Chondrocyte (in vitro differentiated cells): ENCODE data around the gene SEC14L3. TPM values are rescaled to one million over a fixed set of nuclear protein-coding genes. Genes with fewer than 3 reads are reported as not detected.

Experiments
- DNase-seq: peaks from one replicate; pipeline ENCODE4 v3.0.0; 2021; ENCODE audit warnings: mixed read lengths, low spot score
- H3K27ac Mint-ChIP-seq: one replicate; pipeline ENCODE4 v1.8.0; 2021; ENCODE audit warnings: mild to moderate bottlenecking, moderate library complexity, mixed read lengths; ENCODE audit not compliant: unreplicated experiment
- H3K27me3 Mint-ChIP-seq: 2 replicates; pipeline ENCODE4 v1.8.0; 2021; ENCODE audit warnings: low read depth, mixed read lengths
- H3K36me3 Mint-ChIP-seq: 2 replicates; pipeline ENCODE4 v1.8.0; 2021; ENCODE audit warnings: low read depth, mixed read lengths
- H3K4me1 Mint-ChIP-seq: 2 replicates; pipeline ENCODE4 v1.8.0; 2021; ENCODE audit warnings: low read depth, mild to moderate bottlenecking, mixed read lengths
- H3K4me3 Mint-ChIP-seq: one replicate; pipeline ENCODE4 v1.8.0; 2021; ENCODE audit warnings: mild to moderate bottlenecking, moderate library complexity, mixed read lengths; ENCODE audit not compliant: unreplicated experiment
- H3K9me3 Mint-ChIP-seq: 2 replicates; pipeline ENCODE4 v1.8.0; 2021; ENCODE audit warnings: low read depth, mixed read lengths
- total RNA-seq: library from RNA; stranded (reverse); gene quantifications from 3 replicates; pipeline ENCODE4 v1.2.1, GENCODE V29; 2021
- TF ChIP-seq, protein P1 (sequence below): fragments of 200-600 bp; sonication (generic); IDR thresholded peaks from 2 replicates; pipeline ENCODE4 v1.5.0; 2021; ENCODE audit warnings: antibody characterized with exemption, mild to moderate bottlenecking, moderate library complexity

Gene SEC14L3
- total RNA-seq, 1 donor from 2014 or later = not detected

- Mint-ChIP-seq H3K27ac (no peak overlapping the region), H3K27me3 (no peaks in the 10 kb centered on the region), H3K36me3 (peaks cover 1% of the 10 kb centered on the region), H3K4me1 (no peaks in the 10 kb centered on the region), H3K4me3 (no peak overlapping the region), H3K9me3 (no peaks in the 10 kb centered on the region)
- TF ChIP-seq, protein P1, sequence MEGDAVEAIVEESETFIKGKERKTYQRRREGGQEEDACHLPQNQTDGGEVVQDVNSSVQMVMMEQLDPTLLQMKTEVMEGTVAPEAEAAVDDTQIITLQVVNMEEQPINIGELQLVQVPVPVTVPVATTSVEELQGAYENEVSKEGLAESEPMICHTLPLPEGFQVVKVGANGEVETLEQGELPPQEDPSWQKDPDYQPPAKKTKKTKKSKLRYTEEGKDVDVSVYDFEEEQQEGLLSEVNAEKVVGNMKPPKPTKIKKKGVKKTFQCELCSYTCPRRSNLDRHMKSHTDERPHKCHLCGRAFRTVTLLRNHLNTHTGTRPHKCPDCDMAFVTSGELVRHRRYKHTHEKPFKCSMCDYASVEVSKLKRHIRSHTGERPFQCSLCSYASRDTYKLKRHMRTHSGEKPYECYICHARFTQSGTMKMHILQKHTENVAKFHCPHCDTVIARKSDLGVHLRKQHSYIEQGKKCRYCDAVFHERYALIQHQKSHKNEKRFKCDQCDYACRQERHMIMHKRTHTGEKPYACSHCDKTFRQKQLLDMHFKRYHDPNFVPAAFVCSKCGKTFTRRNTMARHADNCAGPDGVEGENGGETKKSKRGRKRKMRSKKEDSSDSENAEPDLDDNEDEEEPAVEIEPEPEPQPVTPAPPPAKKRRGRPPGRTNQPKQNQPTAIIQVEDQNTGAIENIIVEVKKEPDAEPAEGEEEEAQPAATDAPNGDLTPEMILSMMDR = no peak
- DNase-seq = no peak
These were observed 38.6 kb downstream of the SEC14L3 start for GRCh38 chr22:30433227-30433626.

DNA sequence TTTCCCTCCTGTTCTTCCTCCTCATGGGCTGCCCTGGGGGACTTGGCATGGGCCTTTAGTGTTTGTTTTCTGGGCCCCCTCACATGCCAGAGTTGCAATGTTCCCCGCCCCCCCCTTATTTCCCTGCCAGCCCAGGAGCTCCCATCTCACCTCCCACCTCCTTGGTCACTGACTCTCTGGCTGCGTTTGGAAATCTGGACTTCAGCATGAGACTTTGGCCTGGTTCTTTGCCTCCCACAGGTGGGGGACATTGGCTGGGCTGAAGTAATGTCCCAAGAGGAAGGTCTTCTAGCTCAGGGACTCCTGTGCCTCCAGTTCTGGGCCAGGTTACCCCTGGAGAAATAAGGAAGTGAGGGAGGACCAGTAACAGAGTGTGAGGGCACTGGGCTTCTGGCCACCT lies 39.3 kb downstream of the SEC14L3 start:
- TF ChIP-seq, protein P1 = no peak

DNA sequence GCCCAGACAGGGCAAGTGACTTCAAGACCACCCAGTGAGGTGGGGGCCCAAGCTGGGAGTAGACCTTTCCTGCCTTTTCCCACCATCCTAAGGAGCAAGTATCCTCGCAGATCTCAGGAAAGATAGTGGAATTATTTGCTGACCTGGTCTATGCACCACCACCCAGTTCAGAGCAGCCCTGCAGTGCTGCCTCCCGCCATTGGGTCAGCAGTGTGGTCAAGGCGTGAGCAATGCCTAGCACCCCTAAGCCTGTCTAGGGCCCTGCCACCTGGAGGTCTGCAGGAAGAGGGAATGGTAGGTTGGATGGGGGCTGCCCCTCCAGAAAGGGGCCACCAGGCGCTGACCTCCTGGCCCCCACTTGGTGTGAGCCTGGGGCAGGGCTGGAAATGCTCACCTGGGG lies 39.7 kb downstream of the SEC14L3 start:
- H3K4me1 Mint-ChIP-seq = peaks cover 3% of the 10 kb centered on the region
- H3K27me3 Mint-ChIP-seq = no peaks in the 10 kb centered on the region
- peaks cover 1% of the 10 kb centered on the region for H3K36me3 Mint-ChIP-seq
- TF ChIP-seq, protein P1 = no peak
- no peak overlapping the region for H3K4me3 Mint-ChIP-seq
- DNase-seq = peak; percentile 64
- no peak overlapping the region for H3K27ac Mint-ChIP-seq
- H3K9me3 Mint-ChIP-seq = no peaks in the 10 kb centered on the region

More for the DNA sequence above, 39.3 kb downstream of the SEC14L3 start:
- Mint-ChIP-seq H3K27ac (no peak overlapping the region), H3K36me3 (peaks cover 1% of the 10 kb centered on the region), H3K27me3 (no peaks in the 10 kb centered on the region), H3K4me3 (no peak overlapping the region), H3K4me1 (no peaks in the 10 kb centered on the region), H3K9me3 (no peaks in the 10 kb centered on the region)
- no peak for DNase-seq

GRCh38 chr22:30430933-30431332 lies 40.9 kb downstream of the SEC14L3 start:
- Mint-ChIP-seq H3K27ac (no peak overlapping the region), H3K27me3 (no peaks in the 10 kb centered on the region), H3K4me3 (no peak overlapping the region), H3K9me3 (no peaks in the 10 kb centered on the region), H3K36me3 (peaks cover 1% of the 10 kb centered on the region), H3K4me1 (peaks cover 15% of the 10 kb centered on the region)
- DNase-seq = peak; percentile 73
- TF ChIP-seq, protein P1 = no peak

DNA sequence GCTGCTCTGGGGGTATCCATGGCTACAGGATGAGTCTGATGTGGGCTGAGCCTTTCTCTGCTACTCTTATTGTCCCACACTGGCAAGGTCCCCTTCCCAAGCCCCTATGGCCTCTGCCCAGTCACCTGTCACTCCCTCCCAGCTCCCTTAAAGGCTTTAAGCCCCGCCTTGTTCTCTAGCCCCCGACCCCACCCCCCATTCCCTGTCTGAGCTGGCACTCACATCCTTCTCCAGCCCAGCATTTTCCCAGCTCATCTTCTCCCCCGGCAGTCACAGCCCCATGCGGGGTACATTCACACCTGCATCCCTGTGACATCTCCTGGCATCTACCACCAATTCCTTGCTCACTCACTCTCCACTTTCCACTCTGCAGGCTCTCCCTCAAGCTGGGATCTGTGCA lies 41.9 kb downstream of the SEC14L3 start:
- TF ChIP-seq, protein P1 = no peak
- Mint-ChIP-seq H3K27ac (no peak overlapping the region), H3K36me3 (peaks cover 1% of the 10 kb centered on the region), H3K27me3 (no peaks in the 10 kb centered on the region), H3K9me3 (no peaks in the 10 kb centered on the region), H3K4me3 (no peak overlapping the region), H3K4me1 (peaks cover 22% of the 10 kb centered on the region)
- DNase-seq = no peak
